Transverse colon (tissue), 4 donors: Measurements from ENCODE around the gene FMNL1. TPM values are rescaled to one million over a fixed set of nuclear protein-coding genes. Genes with fewer than 3 reads are reported as not detected.

Experiments
- DNase-seq: peaks from one replicate; pipeline ENCODE4 v3.0.0-alpha.2; 2019
- H3K27ac ChIP-seq, 4 donors: fragments of 200-600 bp; sonication (generic); 2 replicates each; pipeline ENCODE4 v1.5.1; 2016 to 2018; ENCODE audit warnings: inconsistent platforms in 4 of 4
- H3K27me3 ChIP-seq: fragments of 200-600 bp; sonication (generic); 2 replicates; pipeline ENCODE4 v1.5.1; 2017; ENCODE audit warnings: inconsistent platforms
- H3K36me3 ChIP-seq, 4 donors: fragments of 200-600 bp; sonication (generic); 2 replicates each; pipeline ENCODE4 v1.5.1; 2017 to 2019; ENCODE audit warnings: inconsistent platforms in 4 of 4
- H3K4me1 ChIP-seq, 4 donors: fragments of 200-600 bp; sonication (generic); 2 replicates each; pipeline ENCODE4 v1.5.1; 2017 to 2020; ENCODE audit warnings: inconsistent platforms in 4 of 4
- H3K4me3 ChIP-seq, 4 donors: fragments of 200-600 bp; sonication (generic); 1 replicate in 1 of 4; 2 replicates in 3 of 4; pipeline versions ENCODE4 v1.5.1 to v1.6.1; 2017 to 2019; ENCODE audit warnings: inconsistent platforms in 4 of 4
- H3K9me3 ChIP-seq, 2 donors: fragments of 200-600 bp; sonication (generic); 2 replicates each; pipeline ENCODE4 v1.5.1; 2017 to 2019; ENCODE audit warnings: inconsistent platforms in 2 of 2
- EP300 ChIP-seq: sonication (generic); formaldehyde crosslinking; IDR thresholded peaks from one replicate; pipeline ENCODE4 v1.6.1; 2017; ENCODE audit warnings: antibody characterized with exemption, low read depth
- POLR2A ChIP-seq: fragments of 450-650 bp; IDR thresholded peaks from one replicate; pipeline ENCODE4 v1.6.1; 2016; ENCODE audit warnings: antibody characterized with exemption, mild to moderate bottlenecking, moderate library complexity
- POLR2AphosphoS5 ChIP-seq, 3 donors: sonication (generic); formaldehyde crosslinking; IDR thresholded peaks; one replicate each; pipeline ENCODE4 v1.6.1; 2016; ENCODE audit warnings: antibody characterized with exemption in 3 of 3
- WGBS, 2 donors: methylation state at CpG; one replicate each; pipeline ENCODE4 v1.1.5; 2018; ENCODE audit warnings: low coverage in 1 of 2; 5-methylcytosine and 5-hydroxymethylcytosine counted together
- in situ Hi-C, 4 donors: fragments of 200-750 bp; cut with MboI; loops; one replicate each; pipeline versions ENCODE4 v1.15.0 to v1.15.1; 2017; ENCODE audit warnings: low sequenced_read_pairs in 3 of 4, low pct_ligation_motif_present in 1 of 4, low pct_unique_long_range_greater_than_20kb in 1 of 4
- intact Hi-C: fragments of 100-400 bp; cut with DNase I; formaldehyde crosslinking; loops from one replicate; pipeline ENCODE4 v1.15.1; 2023; ENCODE audit warnings: low total_unique reads
- total RNA-seq, 4 donors: library from RNA; depleted of rRNA; stranded (reverse); fragments of >200 nt; gene quantifications; one replicate each; pipeline ENCODE4 v1.1.0, GENCODE V29; 2016
- TF ChIP-seq, protein P1 (sequence below), 5 experiments: fragments of 200-600 bp in 3 of 5; fragments of 450-650 bp in 2 of 5; sonication (generic) in 3 of 5; IDR thresholded peaks; 1 replicate in 2 of 5; 2 replicates in 3 of 5; pipeline ENCODE4 v1.5.1; 2016 to 2017; ENCODE audit warnings: antibody characterized with exemption in 5 of 5, inconsistent platforms in 3 of 5, mild to moderate bottlenecking in 2 of 5, moderate library complexity in 1 of 5

FMNL1 gene
- total RNA-seq, 4 donors from 2014 or later: 1.2 to 17.5 (median 10.6) TPM

DNA sequence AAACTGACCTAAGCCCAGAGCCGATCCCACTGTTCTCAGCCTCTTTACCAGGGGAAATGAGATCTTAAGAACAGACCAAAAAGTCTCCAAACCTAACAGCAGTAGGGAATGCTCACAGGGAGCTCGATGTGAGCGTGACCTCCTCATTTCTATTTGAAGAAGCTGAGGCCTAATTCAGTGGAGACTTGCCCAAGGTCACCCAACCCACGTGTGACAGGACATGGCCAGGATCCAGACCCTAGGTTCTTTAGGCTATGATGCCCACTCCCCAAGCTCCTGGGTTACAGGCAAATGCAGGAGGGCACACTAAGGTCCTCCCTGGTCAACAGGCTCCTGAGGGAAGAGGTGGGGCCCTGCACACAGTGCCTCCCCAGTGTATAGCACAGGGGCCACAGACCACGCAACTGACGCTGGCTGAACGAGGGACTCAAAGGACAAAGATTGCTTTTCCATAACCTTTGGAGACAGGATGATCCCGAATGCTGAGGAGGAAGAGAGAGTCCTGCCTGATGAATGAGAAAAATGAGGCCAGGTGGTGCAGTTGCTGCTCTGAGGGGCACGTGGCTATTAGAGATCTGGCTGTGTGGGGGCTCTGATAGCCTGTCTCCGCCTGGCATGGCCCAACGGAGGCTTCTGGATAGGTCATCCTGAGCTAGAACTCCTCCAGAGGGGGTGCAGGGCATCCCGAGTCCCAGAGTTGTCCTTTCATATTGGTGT is 71.2 kb downstream of the FMNL1 start:
- DNase-seq: no peak
- in situ Hi-C loops: no loop called here

DNA sequence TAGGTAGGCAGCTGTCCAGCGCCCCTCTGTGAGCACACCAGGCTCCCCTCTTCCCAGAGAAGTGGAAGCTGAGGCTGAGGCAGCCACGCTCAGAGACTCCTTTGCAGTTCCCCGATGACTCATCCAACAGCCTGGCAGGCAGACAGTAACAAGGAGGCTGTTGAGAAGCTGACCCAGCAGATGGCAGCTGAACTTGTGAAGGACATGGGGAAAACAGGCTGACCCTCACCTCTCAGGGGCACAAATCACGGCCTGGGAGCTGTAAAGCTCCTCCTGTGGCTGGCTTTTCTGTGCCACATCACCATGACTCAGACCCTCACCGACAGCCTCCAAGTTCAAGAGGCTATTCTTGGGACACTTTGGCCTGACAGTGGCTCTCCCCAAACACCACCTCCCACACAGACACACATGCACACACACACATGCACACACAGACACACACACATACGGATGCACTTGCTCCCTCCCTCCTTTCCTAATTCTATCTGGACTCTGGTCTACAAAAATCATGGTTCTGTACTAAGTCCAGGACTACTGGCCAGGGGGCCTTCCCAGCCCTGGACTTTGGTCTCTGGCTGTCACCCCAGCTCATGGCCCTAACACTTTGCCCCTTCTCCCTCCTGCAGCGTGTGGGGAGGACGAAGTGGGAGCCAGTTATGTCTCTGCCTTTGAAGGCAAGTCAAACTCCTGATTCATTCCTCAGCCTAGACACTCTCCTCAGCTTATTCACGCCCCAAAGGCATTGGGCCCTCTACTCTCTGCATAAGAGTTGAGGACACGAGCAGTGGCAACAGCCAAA is 71.9 kb downstream of the FMNL1 start:
- 40 to 80% methylated on average over 1 to 10 of the region's 10 CpGs for WGBS, 2 donors
- in situ Hi-C loops: no loop called here
- TF ChIP-seq POLR2AphosphoS5 (IDR thresholded peaks at IDR 0.05) (peak; percentile 15 to 54 (median 31)), POLR2A (no peak), EP300 (no peak)
- TF ChIP-seq, protein P1, sequence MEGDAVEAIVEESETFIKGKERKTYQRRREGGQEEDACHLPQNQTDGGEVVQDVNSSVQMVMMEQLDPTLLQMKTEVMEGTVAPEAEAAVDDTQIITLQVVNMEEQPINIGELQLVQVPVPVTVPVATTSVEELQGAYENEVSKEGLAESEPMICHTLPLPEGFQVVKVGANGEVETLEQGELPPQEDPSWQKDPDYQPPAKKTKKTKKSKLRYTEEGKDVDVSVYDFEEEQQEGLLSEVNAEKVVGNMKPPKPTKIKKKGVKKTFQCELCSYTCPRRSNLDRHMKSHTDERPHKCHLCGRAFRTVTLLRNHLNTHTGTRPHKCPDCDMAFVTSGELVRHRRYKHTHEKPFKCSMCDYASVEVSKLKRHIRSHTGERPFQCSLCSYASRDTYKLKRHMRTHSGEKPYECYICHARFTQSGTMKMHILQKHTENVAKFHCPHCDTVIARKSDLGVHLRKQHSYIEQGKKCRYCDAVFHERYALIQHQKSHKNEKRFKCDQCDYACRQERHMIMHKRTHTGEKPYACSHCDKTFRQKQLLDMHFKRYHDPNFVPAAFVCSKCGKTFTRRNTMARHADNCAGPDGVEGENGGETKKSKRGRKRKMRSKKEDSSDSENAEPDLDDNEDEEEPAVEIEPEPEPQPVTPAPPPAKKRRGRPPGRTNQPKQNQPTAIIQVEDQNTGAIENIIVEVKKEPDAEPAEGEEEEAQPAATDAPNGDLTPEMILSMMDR (IDR thresholded peaks at IDR 0.05): peak in 1 of 5 experiments; percentile 2
- DNase-seq: peak; percentile 80
- Histone ChIP-seq H3K36me3 (peaks cover 0 to 7% (median 3%) of the 10 kb centered on the region in 4 donors), H3K4me1 (peaks cover 85 to 100% (median 89%) of the 10 kb centered on the region in 4 donors), H3K9me3 (no peaks in the 10 kb centered on the region), H3K4me3 (no peak overlapping the region), H3K27ac (peak overlapping the region; percentile 85 to 89 (median 86)), H3K27me3 (no peaks in the 10 kb centered on the region)
- intact Hi-C loops: loop anchor here (10.0 kb wide), 1 partner anchor 479 kb away; no protein-coding TSS in a partner anchor

More for the DNA sequence above, 71.2 kb downstream of the FMNL1 start:
- Histone ChIP-seq H3K27me3 (no peaks in the 10 kb centered on the region), H3K9me3 (no peaks in the 10 kb centered on the region), H3K4me1 (peaks cover 86 to 100% (median 92%) of the 10 kb centered on the region in 4 donors), H3K36me3 (peaks cover 0 to 7% (median 3%) of the 10 kb centered on the region in 4 donors), H3K27ac (peak overlapping the region; percentile 85 to 89 (median 86)), H3K4me3 (no peak overlapping the region)
- 40 to 79% methylated on average over 1 to 12 of the region's 12 CpGs for whole genome bisulfite sequencing, 2 donors
- intact Hi-C loops: loop anchor here (10.0 kb wide), 1 partner anchor 478 kb away; no protein-coding TSS in a partner anchor
- TF ChIP-seq EP300 (no peak), POLR2A (no peak), POLR2AphosphoS5 (IDR thresholded peaks at IDR 0.05) (no peak)
- TF ChIP-seq, protein P1 (IDR thresholded peaks at IDR 0.05): no peak

DNA sequence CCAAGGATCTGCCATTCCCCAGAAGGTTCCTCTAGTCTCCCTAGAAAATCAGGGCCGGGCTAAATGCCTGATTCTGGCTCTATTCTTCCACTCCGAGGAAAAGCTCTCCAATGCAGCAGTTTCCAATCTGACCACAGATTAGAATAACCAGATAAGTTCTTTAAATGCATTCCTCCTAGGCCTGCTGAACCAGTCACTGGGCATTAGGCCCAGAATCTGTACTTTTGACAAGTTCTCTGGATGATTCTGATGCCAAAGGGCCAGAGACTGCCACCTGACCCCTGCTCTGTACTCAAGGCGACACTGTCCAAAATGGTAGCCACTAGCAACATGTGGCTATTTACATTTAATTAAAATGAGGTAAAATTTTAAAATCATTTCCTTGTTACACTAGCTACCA is 72.8 kb downstream of the FMNL1 start:
- H3K27me3 ChIP-seq: no peaks in the 10 kb centered on the region
- intact Hi-C loops (loop anchor here (10.0 kb wide), 1 partner anchor 480 kb away; no protein-coding TSS in a partner anchor), in situ Hi-C loops (no loop called here)
- 47 to 81% methylated on average over 3 of the region's 3 CpGs for WGBS, 2 donors
- H3K4me3 ChIP-seq: no peak overlapping the region
- H3K9me3 ChIP-seq: no peaks in the 10 kb centered on the region
- peak overlapping the region; percentile 85 to 89 (median 86) for H3K27ac ChIP-seq
- TF ChIP-seq, protein P1 (IDR thresholded peaks at IDR 0.05): no peak
- no peak for TF ChIP-seq EP300
- DNase-seq: no peak
- peaks cover 88 to 100% (median 92%) of the 10 kb centered on the region in 4 donors for H3K4me1 ChIP-seq
- peaks cover 0 to 6% (median 3%) of the 10 kb centered on the region in 4 donors for H3K36me3 ChIP-seq
